ENCODE results near the gene LRRTM4. TPM values are rescaled to one million over a fixed set of nuclear protein-coding genes. Genes with fewer than 3 reads are reported as not detected.

The LRRTM4 gene
- total RNA-seq, 1 experiment from 2014 or later, result 9.4 TPM

GRCh38 chr2:76759634-76760366 is 762.4 kb downstream of the LRRTM4 start:
- Mint-ChIP-seq H3K4me3 (no peak overlapping the region), H3K9me3 (no peaks in the 10 kb centered on the region), H3K4me1 (peaks cover 39% of the 10 kb centered on the region), H3K27me3 (ENCODE audit: low read depth) (no peaks in the 10 kb centered on the region), H3K27ac (no peak overlapping the region), H3K36me3 (no peaks in the 10 kb centered on the region)
- ChIA-PET POLR2A (no interaction called here), CTCF (no interaction called here)
- ATAC-seq (no peak), DNase-seq (ENCODE audit: low spot score) (no peak)
- no peak for TF ChIP-seq MYBL2 (CRISPR knock-in tag; IDR thresholded peaks at IDR 0.05)
- TF ChIP-seq TCF7 (CRISPR knock-in tag; IDR thresholded peaks at IDR 0.05; ENCODE audit: low read depth), result no peak
- TF ChIP-seq ZSCAN18 (CRISPR knock-in tag; IDR thresholded peaks at IDR 0.05), result no peak
- no peak for TF ChIP-seq RORB (CRISPR knock-in tag; IDR thresholded peaks at IDR 0.05)
- TF ChIP-seq NFATC4 (CRISPR knock-in tag; IDR thresholded peaks at IDR 0.05), result no peak
- no peak for TF ChIP-seq EMX1 (CRISPR knock-in tag; IDR thresholded peaks at IDR 0.05)
- TF ChIP-seq ZBTB21 (CRISPR knock-in tag; IDR thresholded peaks at IDR 0.05; ENCODE audit: borderline replicate concordance), result no peak
- TF ChIP-seq FOXP4 (CRISPR knock-in tag; IDR thresholded peaks at IDR 0.05), result no peak
- no peak for TF ChIP-seq HMGA2 (CRISPR knock-in tag; IDR thresholded peaks at IDR 0.05)
- no peak for TF ChIP-seq USF2 (CRISPR knock-in tag; IDR thresholded peaks at IDR 0.05)
- TF ChIP-seq GRHL2 (CRISPR knock-in tag; IDR thresholded peaks at IDR 0.05; ENCODE audit: insufficient replicate concordance, severe bottlenecking), result no peak
- TF ChIP-seq E2F5 (CRISPR knock-in tag; IDR thresholded peaks at IDR 0.05), result no peak
- TF ChIP-seq ELF4 (CRISPR knock-in tag; IDR thresholded peaks at IDR 0.05; ENCODE audit: low read depth), result no peak
- no peak for TF ChIP-seq ATF1 (CRISPR knock-in tag; IDR thresholded peaks at IDR 0.05)
- no peak for TF ChIP-seq KAT7 (CRISPR knock-in tag; IDR thresholded peaks at IDR 0.05; ENCODE audit: borderline replicate concordance)
- TF ChIP-seq JAZF1 (CRISPR knock-in tag; IDR thresholded peaks at IDR 0.05), result no peak
- TF ChIP-seq ZNF219 (CRISPR knock-in tag; IDR thresholded peaks at IDR 0.05; ENCODE audit: borderline replicate concordance), result no peak

GRCh38 chr2:76752506-76752905 is 769.7 kb downstream of the LRRTM4 start:
- ChIA-PET POLR2A (no interaction called here), CTCF (no interaction called here)
- DNase-seq (ENCODE audit: low spot score) (no peak), ATAC-seq (no peak)
- Mint-ChIP-seq H3K27ac (no peak overlapping the region), H3K4me3 (no peak overlapping the region), H3K4me1 (peaks cover 10% of the 10 kb centered on the region), H3K36me3 (no peaks in the 10 kb centered on the region), H3K9me3 (no peaks in the 10 kb centered on the region), H3K27me3 (ENCODE audit: low read depth) (no peaks in the 10 kb centered on the region)
- TF ChIP-seq NFE2L1 (CRISPR knock-in tag; IDR thresholded peaks at IDR 0.05), result no peak
- TF ChIP-seq ARID4B (CRISPR knock-in tag; IDR thresholded peaks at IDR 0.05; ENCODE audit: borderline replicate concordance), result no peak
- TF ChIP-seq ZNF138 (CRISPR knock-in tag; conservative IDR thresholded peaks at IDR 0.05), result no peak
- no peak for TF ChIP-seq TP53 (CRISPR knock-in tag; IDR thresholded peaks at IDR 0.05)
- TF ChIP-seq ERG (CRISPR knock-in tag; IDR thresholded peaks at IDR 0.05), result no peak

All from WTC11 (cell line).